HepG2 (cell line): ENCODE results near the gene APPBP2. TPM values are rescaled to one million over a fixed set of nuclear protein-coding genes. Genes with fewer than 3 reads are reported as not detected.
A peak's percentile ranks its signal among the peaks of the same experiment; 100 is the strongest.

Experiments
- DNMT1 ChIP-seq: sonication (generic); formaldehyde crosslinking; IDR thresholded peaks from 2 replicates; pipeline ENCODE4 v1.5.1; 2020; ENCODE audit warnings: mild to moderate bottlenecking, missing genetic modification reagents
- FOSL2 ChIP-seq: sonication (generic); formaldehyde crosslinking; IDR thresholded peaks from 2 replicates; pipeline ENCODE4 v1.4.0; 2020; ENCODE audit warnings: missing genetic modification reagents
- FOXA3 ChIP-seq: IDR thresholded peaks from 2 replicates; pipeline ENCODE4 v1.6.1; 2016; ENCODE audit warnings: missing genetic modification reagents, missing compliant biosample characterization
- GATAD2A ChIP-seq: IDR thresholded peaks from 2 replicates; pipeline ENCODE4 v1.6.1; 2016
- IKZF4 ChIP-seq: sonication (generic); formaldehyde crosslinking; IDR thresholded peaks from 2 replicates; pipeline ENCODE4 v1.5.1; 2020; ENCODE audit warnings: borderline replicate concordance, mild to moderate bottlenecking, low read depth, missing genetic modification reagents; ENCODE audit errors: not compliant biosample characterization
- LCORL ChIP-seq, 2 experiments: fragments of 450-650 bp in 1 of 2; sonication (generic) in 1 of 2; formaldehyde crosslinking in 1 of 2; IDR thresholded peaks; 2 replicates each; pipeline versions ENCODE4 v1.5.0 to v1.6.1; 2017 to 2020; ENCODE audit warnings: antibody characterized with exemption in 1 of 2, missing genetic modification reagents in 1 of 2
- NAIF1 ChIP-seq: sonication (generic); formaldehyde crosslinking; IDR thresholded peaks from 2 replicates; pipeline ENCODE4 v1.5.0; 2020; ENCODE audit warnings: mild to moderate bottlenecking, missing genetic modification reagents, borderline replicate concordance
- NFE2L2 ChIP-seq: fragments of 150-350 bp; IDR thresholded peaks from 2 replicates; pipeline ENCODE4 v1.6.1; 2014; ENCODE audit warnings: low read length
- NFIC ChIP-seq: IDR thresholded peaks from 2 replicates; pipeline ENCODE4 v1.6.1; 2012; ENCODE audit warnings: mild to moderate bottlenecking, low read length, inconsistent platforms
- SOX13 ChIP-seq, 3 experiments: fragments of 450-650 bp in 1 of 3; sonication (generic) in 1 of 3; formaldehyde crosslinking in 1 of 3; IDR thresholded peaks in 2 of 3; conservative IDR thresholded peaks in 1 of 3; 2 replicates each; pipeline versions ENCODE4 v1.5.0 to v1.6.1; 2016 to 2020; ENCODE audit warnings: antibody characterized with exemption in 1 of 3, mild to moderate bottlenecking in 1 of 3, missing compliant biosample characterization in 1 of 3, missing genetic modification reagents in 1 of 3, moderate library complexity in 1 of 3
- SOX6 ChIP-seq, 2 experiments: fragments of 450-650 bp in 1 of 2; sonication (generic) in 1 of 2; formaldehyde crosslinking in 1 of 2; IDR thresholded peaks; 2 replicates each; pipeline versions ENCODE4 v1.4.0 to v1.6.1; 2017 to 2020; ENCODE audit warnings: antibody characterized with exemption in 1 of 2, mild to moderate bottlenecking in 1 of 2, missing genetic modification reagents in 1 of 2
- ZKSCAN5 ChIP-seq: sonication (generic); formaldehyde crosslinking; IDR thresholded peaks from 2 replicates; pipeline ENCODE4 v1.5.1; 2020; ENCODE audit warnings: mild to moderate bottlenecking, missing genetic modification reagents
- ZMAT3 ChIP-seq: sonication (generic); formaldehyde crosslinking; conservative IDR thresholded peaks from 2 replicates; pipeline ENCODE4 v1.7.0; 2021; ENCODE audit warnings: missing genetic modification reagents
- ZNF33A ChIP-seq: sonication (generic); formaldehyde crosslinking; IDR thresholded peaks from 2 replicates; pipeline ENCODE4 v1.5.1; 2020; ENCODE audit warnings: missing genetic modification reagents, mild to moderate bottlenecking, moderate library complexity, borderline replicate concordance
- ZNF577 ChIP-seq: sonication (generic); formaldehyde crosslinking; IDR thresholded peaks from 2 replicates; pipeline ENCODE4 v1.4.0; 2020; ENCODE audit warnings: mild to moderate bottlenecking, low read depth, missing genetic modification reagents, borderline replicate concordance
- ZNF598 ChIP-seq: sonication (generic); formaldehyde crosslinking; IDR thresholded peaks from 2 replicates; pipeline ENCODE4 v1.5.1; 2020; ENCODE audit warnings: mild to moderate bottlenecking, missing genetic modification reagents, borderline replicate concordance
- ZNF703 ChIP-seq: sonication (generic); formaldehyde crosslinking; IDR thresholded peaks from 2 replicates; pipeline ENCODE4 v1.5.1; 2020; ENCODE audit warnings: missing genetic modification reagents, mild to moderate bottlenecking, moderate library complexity, borderline replicate concordance
- polyA plus RNA-seq, 8 experiments: library from polyadenylated mRNA; depleted of rRNA in 3 of 8; stranded (reverse) in 7 of 8; unstranded in 1 of 8; fragments of >200 nt; fragmentation: Illumina TruSeq in 4 of 8; extraction: Trizol in 4 of 8; gene quantifications; 2 replicates each; pipeline versions ENCODE4 v1.2.1 to v1.2.3, GENCODE V29; 2011 to 2016; ENCODE audit warnings: low read depth in 4 of 8, missing spikeins in 1 of 8, mixed read lengths in 1 of 8; ENCODE audit not compliant: insufficient read depth in 1 of 8
- total RNA-seq, 5 experiments: library from RNA; depleted of rRNA; stranded (reverse); fragments of >200 nt; fragmentation: Illumina TruSeq; extraction: Trizol; gene quantifications; 2 replicates each; pipeline ENCODE4 v1.2.3, GENCODE V29; 2016; ENCODE audit warnings: low read depth in 1 of 5
- TF ChIP-seq, protein P1 (sequence below): fragments of 450-650 bp; IDR thresholded peaks from 2 replicates; pipeline ENCODE4 v1.6.1; 2017; ENCODE audit warnings: mild to moderate bottlenecking
- TF ChIP-seq, protein P2 (sequence below), 2 experiments: sonication (generic) in 1 of 2; formaldehyde crosslinking in 1 of 2; IDR thresholded peaks; 2 replicates each; pipeline versions ENCODE4 v1.4.0 to v1.6.1; 2016 to 2020; ENCODE audit warnings: borderline replicate concordance in 1 of 2, low read depth in 1 of 2, mild to moderate bottlenecking in 1 of 2, missing genetic modification reagents in 1 of 2

The APPBP2 gene
- total and polyA plus RNA-seq, 2 of the 13 experiments (the other 11 are each of a cell fraction or from before 2014, with no cell fraction given) = 17.5 to 45.8 TPM

DNA sequence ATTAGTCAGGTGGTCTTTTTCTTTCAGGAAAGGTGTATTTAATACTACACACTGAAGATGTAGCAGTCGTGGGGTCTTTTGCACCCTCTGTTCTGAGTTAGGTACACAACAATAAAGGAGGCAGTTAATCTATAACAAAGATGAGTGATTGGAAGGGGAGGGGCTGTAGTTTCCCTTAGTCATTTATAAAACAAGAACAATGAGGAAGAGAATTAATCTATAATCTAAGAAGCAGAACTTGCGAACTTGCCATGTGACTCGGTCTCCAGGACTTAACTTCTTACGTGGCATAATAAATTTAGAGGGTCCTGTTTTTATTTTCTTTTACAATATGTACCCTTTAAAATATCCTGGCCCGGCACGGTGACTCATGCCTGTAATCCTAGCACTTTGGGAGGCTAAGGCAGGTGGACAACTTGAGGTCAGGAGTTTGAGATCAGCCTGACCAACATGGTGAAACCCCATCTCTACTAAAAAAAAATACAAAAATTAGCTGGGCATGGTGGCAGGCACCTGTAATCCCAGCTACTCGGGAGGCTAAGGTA lies 8.6 kb upstream of the APPBP2 start (continued):
- TF ChIP-seq, protein P1, sequence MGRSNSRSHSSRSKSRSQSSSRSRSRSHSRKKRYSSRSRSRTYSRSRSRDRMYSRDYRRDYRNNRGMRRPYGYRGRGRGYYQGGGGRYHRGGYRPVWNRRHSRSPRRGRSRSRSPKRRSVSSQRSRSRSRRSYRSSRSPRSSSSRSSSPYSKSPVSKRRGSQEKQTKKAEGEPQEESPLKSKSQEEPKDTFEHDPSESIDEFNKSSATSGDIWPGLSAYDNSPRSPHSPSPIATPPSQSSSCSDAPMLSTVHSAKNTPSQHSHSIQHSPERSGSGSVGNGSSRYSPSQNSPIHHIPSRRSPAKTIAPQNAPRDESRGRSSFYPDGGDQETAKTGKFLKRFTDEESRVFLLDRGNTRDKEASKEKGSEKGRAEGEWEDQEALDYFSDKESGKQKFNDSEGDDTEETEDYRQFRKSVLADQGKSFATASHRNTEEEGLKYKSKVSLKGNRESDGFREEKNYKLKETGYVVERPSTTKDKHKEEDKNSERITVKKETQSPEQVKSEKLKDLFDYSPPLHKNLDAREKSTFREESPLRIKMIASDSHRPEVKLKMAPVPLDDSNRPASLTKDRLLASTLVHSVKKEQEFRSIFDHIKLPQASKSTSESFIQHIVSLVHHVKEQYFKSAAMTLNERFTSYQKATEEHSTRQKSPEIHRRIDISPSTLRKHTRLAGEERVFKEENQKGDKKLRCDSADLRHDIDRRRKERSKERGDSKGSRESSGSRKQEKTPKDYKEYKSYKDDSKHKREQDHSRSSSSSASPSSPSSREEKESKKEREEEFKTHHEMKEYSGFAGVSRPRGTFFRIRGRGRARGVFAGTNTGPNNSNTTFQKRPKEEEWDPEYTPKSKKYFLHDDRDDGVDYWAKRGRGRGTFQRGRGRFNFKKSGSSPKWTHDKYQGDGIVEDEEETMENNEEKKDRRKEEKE = no peak
- TF ChIP-seq IKZF4 (CRISPR knock-in tag) = no peak
- TF ChIP-seq ZNF33A (CRISPR knock-in tag) = no peak
- no peak for TF ChIP-seq ZMAT3 (CRISPR knock-in tag)
- no peak for TF ChIP-seq ZKSCAN5 (CRISPR knock-in tag)
- no peak for TF ChIP-seq SOX6 (IDR thresholded peaks at IDR 0.05)
- TF ChIP-seq SOX6 (CRISPR knock-in tag; IDR thresholded peaks at IDR 0.05) = peak; percentile 47; the same call in 1 of the 2 replicates
- TF ChIP-seq ZNF703 (CRISPR knock-in tag) = no peak
- TF ChIP-seq ZNF598 (CRISPR knock-in tag) = no peak
- no peak for TF ChIP-seq NFIC
- no peak for TF ChIP-seq NAIF1 (CRISPR knock-in tag)
- peak; percentile 45; the same call in 1 of the 2 replicates for TF ChIP-seq NFE2L2
- TF ChIP-seq ZNF577 (CRISPR knock-in tag) = no peak
- TF ChIP-seq LCORL (IDR thresholded peaks at IDR 0.05) = no peak
- TF ChIP-seq LCORL (CRISPR knock-in tag; IDR thresholded peaks at IDR 0.05) = no peak
- TF ChIP-seq, protein P2, sequence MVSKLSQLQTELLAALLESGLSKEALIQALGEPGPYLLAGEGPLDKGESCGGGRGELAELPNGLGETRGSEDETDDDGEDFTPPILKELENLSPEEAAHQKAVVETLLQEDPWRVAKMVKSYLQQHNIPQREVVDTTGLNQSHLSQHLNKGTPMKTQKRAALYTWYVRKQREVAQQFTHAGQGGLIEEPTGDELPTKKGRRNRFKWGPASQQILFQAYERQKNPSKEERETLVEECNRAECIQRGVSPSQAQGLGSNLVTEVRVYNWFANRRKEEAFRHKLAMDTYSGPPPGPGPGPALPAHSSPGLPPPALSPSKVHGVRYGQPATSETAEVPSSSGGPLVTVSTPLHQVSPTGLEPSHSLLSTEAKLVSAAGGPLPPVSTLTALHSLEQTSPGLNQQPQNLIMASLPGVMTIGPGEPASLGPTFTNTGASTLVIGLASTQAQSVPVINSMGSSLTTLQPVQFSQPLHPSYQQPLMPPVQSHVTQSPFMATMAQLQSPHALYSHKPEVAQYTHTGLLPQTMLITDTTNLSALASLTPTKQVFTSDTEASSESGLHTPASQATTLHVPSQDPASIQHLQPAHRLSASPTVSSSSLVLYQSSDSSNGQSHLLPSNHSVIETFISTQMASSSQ (IDR thresholded peaks at IDR 0.05; ENCODE audit: low read depth) = 0 out of 2 replicates have a peak, but pooled peaks have one; percentile 31
- TF ChIP-seq, protein P2 (CRISPR knock-in tag; IDR thresholded peaks at IDR 0.05; ENCODE audit: borderline replicate concordance) = no peak
- no peak for TF ChIP-seq SOX13 (IDR thresholded peaks at IDR 0.05)
- peak in 1 of 2 experiments; percentile 56; a peak in 2 of 4 replicates for TF ChIP-seq SOX13 (CRISPR knock-in tag; conservative IDR thresholded peaks at IDR 0.05 in 1 of 2, IDR thresholded peaks at IDR 0.05 in 1 of 2)
- TF ChIP-seq GATAD2A (CRISPR knock-in tag) = 0 out of 2 replicates have a peak, but pooled peaks have one; percentile 18
- peak; percentile 85 for TF ChIP-seq FOSL2 (CRISPR knock-in tag)
- TF ChIP-seq DNMT1 (CRISPR knock-in tag) = no peak
- TF ChIP-seq FOXA3 (CRISPR knock-in tag) = 0 out of 2 replicates have a peak, but pooled peaks have one; percentile 4
- TF ChIP-seq, all 625 proteins: peak for 9
